NCI-H345 treated with DMSO at 0.1 percent for 48 hours (cell line): ENCODE results near the gene RUFY3.
"Not testable (repeated sequence)": the region's sequence is repeated elsewhere in the genome, so short reads cannot be mapped to it uniquely, and the experiment has no call there.

Source experiments
- DNase-seq: peaks from one replicate; lab custom pipeline; 2025; ENCODE audit not compliant: unreplicated experiment; lab: John Stamatoyannopoulos, UW

Gene RUFY3

DNA sequence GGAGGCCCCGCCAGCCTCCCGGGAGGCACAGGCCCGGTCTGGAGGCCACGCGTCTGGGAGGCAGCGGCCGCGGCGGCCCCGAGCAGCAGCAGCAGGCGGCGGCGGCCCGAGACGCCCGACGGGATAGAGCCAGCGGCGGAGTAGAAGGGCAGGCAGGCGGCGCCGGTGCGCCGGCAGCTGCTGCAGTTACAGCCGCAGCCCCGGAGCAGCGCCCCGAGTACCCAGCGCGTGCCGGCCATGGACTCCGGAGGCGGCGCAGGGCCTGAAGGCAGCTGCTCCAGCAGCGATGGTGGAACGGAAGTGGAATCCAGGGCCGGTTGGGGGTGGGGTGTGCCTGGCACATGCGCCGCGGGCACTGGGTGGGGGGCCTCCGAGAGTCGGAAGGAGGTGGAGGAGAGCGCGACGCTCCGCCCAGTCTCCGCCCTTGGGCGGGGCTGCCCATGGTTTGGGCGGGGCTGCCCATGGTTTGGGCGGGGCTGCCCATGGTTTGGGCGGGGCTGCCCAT lies 117.9 kb downstream of the RUFY3 start, which contains the start of gene GRSF1:
TSS of gene GRSF1 (minus strand) at position 302 of the 505 bp plus-strand sequence. CDS start at position 239, 63 bp downstream.
- peak; percentile 47 for DNase-seq

DNA sequence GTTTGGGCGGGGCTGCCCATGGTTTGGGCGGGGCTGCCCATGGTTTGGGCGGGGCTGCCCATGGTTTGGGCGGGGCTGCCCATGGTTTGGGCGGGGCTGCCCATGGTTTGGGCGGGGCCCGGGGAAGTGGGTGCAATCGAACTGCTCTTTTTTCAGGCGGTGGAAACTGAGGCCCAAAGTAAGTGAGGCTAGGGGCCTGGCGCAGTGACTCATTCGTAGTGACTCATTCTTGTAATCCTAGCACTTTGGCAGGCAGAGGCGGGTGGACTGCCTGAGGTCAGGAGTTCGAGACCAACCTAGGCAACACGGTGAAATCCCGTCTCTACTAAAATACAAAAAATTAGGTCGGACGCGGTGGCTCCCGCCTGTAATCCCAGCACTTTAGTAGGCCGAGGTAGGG lies 118.4 kb downstream of the RUFY3 start:
- not testable (repeated sequence) for DNase-seq

DNA sequence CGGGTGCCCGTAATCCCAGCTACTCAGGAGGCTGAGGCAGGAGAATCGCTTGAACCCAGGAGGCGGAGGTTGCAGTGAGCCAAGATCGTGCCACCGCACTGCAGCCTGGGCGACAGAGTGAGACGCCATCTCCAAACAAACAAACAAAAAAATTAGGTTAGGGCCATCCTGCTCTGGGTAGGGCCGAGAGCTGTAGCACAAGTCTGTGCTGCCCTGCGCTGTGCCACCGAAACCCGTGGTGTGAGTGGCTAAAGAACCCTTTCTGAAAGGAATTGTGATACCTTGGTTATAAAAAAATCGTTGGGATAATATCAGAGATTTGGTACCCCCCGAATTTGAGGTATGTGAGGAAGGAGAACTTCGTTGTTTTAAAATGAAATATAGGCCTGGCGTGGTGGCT lies 118.9 kb downstream of the RUFY3 start:
- DNase-seq, result not testable (repeated sequence)

DNA sequence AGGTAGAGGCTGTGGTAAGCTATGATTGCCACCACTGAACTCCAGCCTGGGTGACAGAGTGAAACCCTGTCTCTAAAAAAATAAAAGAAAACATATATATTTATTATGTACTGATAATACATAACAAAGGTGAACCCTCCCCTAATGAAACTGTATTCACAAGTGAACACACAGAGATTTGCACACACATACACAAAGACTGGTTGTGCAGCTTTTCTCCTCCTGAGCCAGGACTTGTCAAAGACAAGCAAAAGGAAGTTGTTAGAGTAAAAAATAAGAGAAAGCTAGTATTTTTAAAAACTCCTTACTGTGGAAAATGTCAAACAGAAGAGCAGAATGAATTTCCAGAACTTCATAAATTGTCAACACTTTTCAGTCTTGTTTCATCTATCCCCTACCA lies 119.4 kb downstream of the RUFY3 start:
- DNase-seq, result no peak

DNA sequence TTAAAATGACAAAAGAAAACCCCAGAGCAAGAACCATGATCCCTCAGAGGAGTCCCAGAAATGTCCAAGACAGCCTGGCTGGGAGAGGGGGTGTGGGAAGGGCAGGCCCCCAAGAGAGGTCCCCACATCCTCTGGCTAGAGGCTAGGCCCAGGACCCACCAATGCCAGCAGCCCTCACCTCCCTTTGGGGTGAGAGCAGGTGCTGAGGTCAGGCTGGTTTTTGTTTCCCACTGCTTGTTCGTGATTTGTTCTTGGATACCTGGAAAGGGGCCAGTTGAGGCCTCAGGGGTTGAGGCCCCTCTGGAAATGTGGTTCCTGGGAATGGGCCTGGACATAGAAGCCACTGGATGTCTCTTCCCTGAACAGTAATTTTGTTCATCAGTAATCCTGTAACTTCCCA lies 120.2 kb downstream of the RUFY3 start:
- DNase-seq, result no peak

DNA sequence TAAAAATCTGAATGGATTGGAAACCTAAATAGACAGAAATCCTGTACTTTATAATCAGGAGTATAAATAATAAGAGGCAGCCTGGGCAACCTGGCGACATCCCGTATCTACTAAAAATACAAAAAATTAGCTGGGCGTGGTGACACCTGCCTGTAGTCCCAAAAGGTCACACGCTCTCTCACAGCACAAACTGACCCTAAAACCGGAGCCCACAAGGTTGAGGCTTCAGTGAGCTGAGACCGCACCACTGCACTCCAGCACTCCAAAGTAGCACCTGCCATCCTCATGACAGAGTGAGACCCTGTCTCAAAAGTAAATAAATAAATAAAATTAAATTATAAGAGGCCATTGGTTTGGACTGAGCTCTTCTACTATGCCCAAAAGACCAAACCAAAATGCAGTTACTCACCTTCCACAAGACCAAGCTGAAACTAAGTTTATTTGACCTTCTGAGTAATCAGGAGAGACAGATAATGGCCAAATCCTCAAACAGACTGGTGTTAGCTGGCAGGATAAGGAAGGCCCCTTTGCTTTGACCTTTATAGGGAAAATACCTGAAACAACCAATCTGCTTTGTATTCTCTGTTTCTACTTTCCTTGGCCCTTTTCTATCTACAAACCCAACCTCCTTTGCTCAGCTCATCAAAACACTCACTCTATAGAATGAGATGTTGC lies 121.1 kb downstream of the RUFY3 start:
- no peak for DNase-seq

DNA sequence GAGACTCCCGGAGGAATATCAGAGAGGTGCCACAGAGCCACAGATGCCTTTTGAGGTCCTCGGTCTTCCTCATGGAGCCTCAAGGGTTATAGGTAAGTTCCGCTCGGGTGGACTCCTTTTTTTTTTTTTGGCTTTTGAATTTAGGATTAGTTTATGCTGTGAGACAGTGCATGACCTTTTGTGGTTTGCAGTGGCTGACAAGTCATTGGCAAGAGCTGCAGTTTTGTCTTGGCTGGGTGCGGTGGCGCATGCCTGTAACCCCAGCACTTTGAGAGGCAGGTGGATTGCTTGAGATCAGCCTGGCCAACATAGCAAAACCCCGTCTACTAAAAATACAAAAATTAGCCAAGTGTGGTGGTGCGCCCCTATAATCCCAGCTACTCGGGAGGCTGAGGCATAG lies 122.4 kb downstream of the RUFY3 start:
- no peak for DNase-seq

DNA sequence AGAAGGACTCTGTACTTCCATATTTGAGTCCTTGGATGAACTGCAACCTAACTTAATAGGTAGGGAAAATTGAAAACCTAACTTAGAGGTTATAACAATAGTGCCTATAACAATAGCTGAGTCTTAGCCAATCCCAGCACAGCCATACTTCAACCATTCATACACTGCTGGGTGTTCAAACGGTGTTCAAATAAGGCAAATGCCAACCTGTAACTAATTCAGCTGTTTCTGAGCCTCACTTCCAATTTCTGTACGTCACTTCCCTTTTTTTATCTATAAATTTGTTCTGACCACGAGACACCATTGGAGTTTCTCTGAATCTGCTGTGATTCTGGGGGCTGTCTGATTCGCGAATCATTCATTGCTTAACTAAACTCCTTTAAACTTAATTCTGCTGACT lies 127.5 kb downstream of the RUFY3 start:
- no peak for DNase-seq

DNA sequence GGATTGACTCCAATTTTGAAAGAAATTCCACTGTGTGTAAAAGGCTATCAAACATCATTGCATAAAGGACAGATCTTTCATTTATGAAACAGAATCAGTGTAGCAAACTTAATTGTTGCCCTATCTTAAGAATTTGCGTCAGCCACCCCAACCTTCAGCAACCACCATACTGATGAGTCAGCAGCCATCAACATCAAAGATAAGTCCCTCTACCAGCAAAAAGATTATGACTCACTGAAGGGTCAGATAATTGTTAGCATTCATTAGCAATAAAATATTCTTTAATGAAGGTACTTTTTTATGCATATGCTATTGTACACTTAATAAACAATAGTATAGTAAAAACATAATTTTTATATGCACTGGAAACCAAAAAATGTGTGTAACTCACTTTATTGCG lies 133.7 kb downstream of the RUFY3 start:
- no peak for DNase-seq
